ENCODE results near the gene MIDN.

Gene MIDN

GRCh38 chr19:1229924-1230782 is 18.2 kb upstream of the MIDN start:
- no peak overlapping the region for H3K4me3 ChIP-seq
- H3K27ac ChIP-seq = no peak overlapping the region

GRCh38 chr19:1230783-1231489 is 17.4 kb upstream of the MIDN start:
- Histone ChIP-seq H3K27ac (no peak overlapping the region), H3K4me3 (no peak overlapping the region)

GRCh38 chr19:1231729-1232637 is 16.4 kb upstream of the MIDN start:
- peak overlapping the region in 6 of 21 experiments; percentile 4 to 56 (median 34) for H3K27ac ChIP-seq
- no peak overlapping the region for H3K4me3 ChIP-seq

- Histone ChIP-seq H3K27ac (peak overlapping the region in 6 of 21 experiments; percentile 4 to 56 (median 34)), H3K4me3 (no peak overlapping the region)
Observed at GRCh38 chr19:1232652-1233072, 15.7 kb upstream of the MIDN start.

- Histone ChIP-seq H3K27ac (peak overlapping the region in 2 of 21 experiments; percentile 45 to 56), H3K4me3 (no peak overlapping the region)
Observed at GRCh38 chr19:1233115-1233667, 15.2 kb upstream of the MIDN start.

- Histone ChIP-seq H3K4me3 (no peak overlapping the region), H3K27ac (no peak overlapping the region)
Observed at GRCh38 chr19:1234051-1234954, 14.1 kb upstream of the MIDN start.

- H3K4me3 ChIP-seq = no peak overlapping the region
- no peak overlapping the region for H3K27ac ChIP-seq
Observed at GRCh38 chr19:1234955-1235380, 13.4 kb upstream of the MIDN start.

GRCh38 chr19:1235625-1236538 is 12.5 kb upstream of the MIDN start:
- peak overlapping the region in 4 of 7 experiments; percentile 3 to 54 (median 28) for H3K4me3 ChIP-seq
- peak overlapping the region in 5 of 21 experiments; percentile 9 to 50 (median 13) for H3K27ac ChIP-seq

GRCh38 chr19:1236576-1236975 is 11.8 kb upstream of the MIDN start:
- Histone ChIP-seq H3K27ac (peak overlapping the region in 10 of 21 experiments; percentile 9 to 77 (median 58)), H3K4me3 (peak overlapping the region; percentile 35 to 56 (median 47))

GRCh38 chr19:1237027-1237659 is 11.2 kb upstream of the MIDN start:
- Histone ChIP-seq H3K27ac (peak overlapping the region in 15 of 21 experiments; percentile 35 to 79 (median 66)), H3K4me3 (peak overlapping the region; percentile 35 to 56 (median 47))

- Histone ChIP-seq H3K27ac (peak within 1 kb of the TSS in 16 of 21 experiments; percentile 35 to 84 (median 60)), H3K4me3 (peak within 1 kb of the TSS; percentile 35 to 56 (median 47))
Observed at GRCh38 chr19:1237754-1238368, 10.5 kb upstream of the MIDN start, which contains the start of gene CBARP. CBARP (minus strand) TSS chr19:1238005; CDS start chr19:1236100, 1,905 bp downstream.

GRCh38 chr19:1238369-1239303 is 9.7 kb upstream of the MIDN start:
- peak overlapping the region in 5 of 7 experiments; percentile 21 to 56 (median 54) for H3K4me3 ChIP-seq
- H3K27ac ChIP-seq = peak overlapping the region in 11 of 21 experiments; percentile 14 to 84 (median 39)

GRCh38 chr19:1239420-1239795 is 9.0 kb upstream of the MIDN start:
- Histone ChIP-seq H3K27ac (peak overlapping the region in 10 of 21 experiments; percentile 30 to 93 (median 76)), H3K4me3 (no peak overlapping the region)

- Histone ChIP-seq H3K27ac (peak overlapping the region in 17 of 21 experiments; percentile 8 to 93 (median 70)), H3K4me3 (peak overlapping the region; percentile 18 to 95 (median 27))
Observed at GRCh38 chr19:1239796-1240737, 8.3 kb upstream of the MIDN start.

All from skin epidermis (tissue), 12 donors.